ENCODE measurements around the gene PDXK.
"Not testable (repeated sequence)": the region's sequence is repeated elsewhere in the genome, so short reads cannot be mapped to it uniquely, and the experiment has no call there.

DNA sequence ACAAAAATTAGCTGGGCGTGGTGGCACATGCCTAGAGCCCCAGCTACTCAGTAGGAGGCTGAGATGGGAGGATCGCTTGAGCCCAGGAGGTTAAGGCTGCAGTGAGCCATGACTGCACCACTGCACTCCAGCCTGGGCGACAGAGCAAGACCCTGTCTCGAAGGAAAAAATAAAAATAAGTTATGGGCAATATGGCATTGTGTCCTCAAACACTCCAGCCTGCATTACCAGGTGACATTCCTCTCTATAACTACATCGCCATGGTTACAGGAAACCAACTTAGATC is 19.5 kb upstream of the PDXK start:
- TF ChIP-seq, protein P1, sequence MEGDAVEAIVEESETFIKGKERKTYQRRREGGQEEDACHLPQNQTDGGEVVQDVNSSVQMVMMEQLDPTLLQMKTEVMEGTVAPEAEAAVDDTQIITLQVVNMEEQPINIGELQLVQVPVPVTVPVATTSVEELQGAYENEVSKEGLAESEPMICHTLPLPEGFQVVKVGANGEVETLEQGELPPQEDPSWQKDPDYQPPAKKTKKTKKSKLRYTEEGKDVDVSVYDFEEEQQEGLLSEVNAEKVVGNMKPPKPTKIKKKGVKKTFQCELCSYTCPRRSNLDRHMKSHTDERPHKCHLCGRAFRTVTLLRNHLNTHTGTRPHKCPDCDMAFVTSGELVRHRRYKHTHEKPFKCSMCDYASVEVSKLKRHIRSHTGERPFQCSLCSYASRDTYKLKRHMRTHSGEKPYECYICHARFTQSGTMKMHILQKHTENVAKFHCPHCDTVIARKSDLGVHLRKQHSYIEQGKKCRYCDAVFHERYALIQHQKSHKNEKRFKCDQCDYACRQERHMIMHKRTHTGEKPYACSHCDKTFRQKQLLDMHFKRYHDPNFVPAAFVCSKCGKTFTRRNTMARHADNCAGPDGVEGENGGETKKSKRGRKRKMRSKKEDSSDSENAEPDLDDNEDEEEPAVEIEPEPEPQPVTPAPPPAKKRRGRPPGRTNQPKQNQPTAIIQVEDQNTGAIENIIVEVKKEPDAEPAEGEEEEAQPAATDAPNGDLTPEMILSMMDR (IDR thresholded peaks at IDR 0.05) = not testable (repeated sequence)
- TF ChIP-seq POLR2A (IDR thresholded peaks at IDR 0.05) = not testable (repeated sequence)

Measured in adrenal gland (tissue), 5 donors.